ACC112 (cell line): ENCODE measurements around the gene ARFGEF2.

Source experiments
- H2AFZ ChIP-seq: fragments of 200-600 bp; sonication (generic); one replicate; pipeline ENCODE4 v1.6.0; 2017; ENCODE audit warnings: antibody characterized with exemption, low read length; ENCODE audit not compliant: unreplicated experiment
- H3K27ac ChIP-seq: fragments of 200-600 bp; sonication (generic); 2 replicates; pipeline ENCODE4 v1.5.1; 2014; ENCODE audit warnings: low read depth, mild to moderate bottlenecking, antibody characterized with exemption, low read length, moderate library complexity
- H3K27me3 ChIP-seq: fragments of 200-600 bp; sonication (generic); 2 replicates; pipeline ENCODE4 v1.6.1; 2014; ENCODE audit warnings: mild to moderate bottlenecking, antibody characterized with exemption, low read length, moderate library complexity, mixed read lengths; ENCODE audit not compliant: insufficient read depth
- H3K36me3 ChIP-seq: fragments of 200-600 bp; sonication (generic); 2 replicates; pipeline ENCODE4 v1.6.1; 2016; ENCODE audit warnings: mild to moderate bottlenecking, antibody characterized with exemption, low read length, moderate library complexity, mixed read lengths; ENCODE audit not compliant: insufficient read depth
- H3K4me1 ChIP-seq: fragments of 200-600 bp; sonication (generic); one replicate; pipeline ENCODE4 v1.6.1; 2016; ENCODE audit warnings: low read length, mixed read lengths; ENCODE audit not compliant: insufficient read depth, unreplicated experiment, control insufficient read depth
- H3K4me3 ChIP-seq: fragments of 200-600 bp; sonication (generic); 2 replicates; pipeline ENCODE4 v1.5.1; 2014; ENCODE audit warnings: mild to moderate bottlenecking, low read depth, low read length
- H3K79me2 ChIP-seq: fragments of 200-600 bp; sonication (generic); one replicate; pipeline ENCODE4 v1.6.0; 2016; ENCODE audit warnings: low read length; ENCODE audit not compliant: control insufficient read depth, unreplicated experiment, insufficient read depth

The ARFGEF2 gene

GRCh38 chr20:48921168-48921882 is at the start of gene ARFGEF2:
Gene ARFGEF2 (plus strand): TSS chr20:48921711. CDS start chr20:48921890, 179 bp downstream.
- Histone ChIP-seq H3K4me3 (peak within 1 kb of the TSS; percentile 79), H3K27me3 (no peaks in the 10 kb centered on the region), H2AFZ (peak within 1 kb of the TSS; percentile 93), H3K36me3 (no peaks in the 10 kb centered on the region), H3K27ac (peak within 1 kb of the TSS; percentile 81), H3K79me2 (peaks cover 49% of the 10 kb centered on the region), H3K4me1 (peaks cover 21% of the 10 kb centered on the region)

GRCh38 chr20:48875233-48875913 is 46.1 kb upstream of the ARFGEF2 start:
- Histone ChIP-seq H2AFZ (no peak overlapping the region), H3K4me1 (peaks cover 33% of the 10 kb centered on the region), H3K4me3 (no peak overlapping the region), H3K79me2 (no peaks in the 10 kb centered on the region), H3K36me3 (no peaks in the 10 kb centered on the region), H3K27me3 (no peaks in the 10 kb centered on the region), H3K27ac (no peak overlapping the region)

GRCh38 chr20:48875914-48876240 is 45.6 kb upstream of the ARFGEF2 start:
- no peak overlapping the region for H3K4me3 ChIP-seq
- H3K4me1 ChIP-seq: peaks cover 33% of the 10 kb centered on the region
- H3K79me2 ChIP-seq: no peaks in the 10 kb centered on the region
- peak overlapping the region; percentile 9 for H2AFZ ChIP-seq
- H3K27me3 ChIP-seq: no peaks in the 10 kb centered on the region
- H3K36me3 ChIP-seq: no peaks in the 10 kb centered on the region
- no peak overlapping the region for H3K27ac ChIP-seq

GRCh38 chr20:48877304-48877703 is 44.2 kb upstream of the ARFGEF2 start:
- Histone ChIP-seq H3K27ac (no peak overlapping the region), H3K36me3 (no peaks in the 10 kb centered on the region), H3K79me2 (no peaks in the 10 kb centered on the region), H2AFZ (no peak overlapping the region), H3K4me1 (peaks cover 33% of the 10 kb centered on the region), H3K27me3 (no peaks in the 10 kb centered on the region), H3K4me3 (no peak overlapping the region)

- no peak overlapping the region for H3K27ac ChIP-seq
- H3K27me3 ChIP-seq: no peaks in the 10 kb centered on the region
- no peaks in the 10 kb centered on the region for H3K79me2 ChIP-seq
These were observed 42.8 kb upstream of the ARFGEF2 start for GRCh38 chr20:48878534-48879248.

GRCh38 chr20:48879612-48880245 is 41.8 kb upstream of the ARFGEF2 start:
- no peak overlapping the region for H3K27ac ChIP-seq

More at GRCh38 chr20:48878534-48879248, 42.8 kb upstream of the ARFGEF2 start:
- peaks cover 27% of the 10 kb centered on the region for H3K4me1 ChIP-seq
- H3K4me3 ChIP-seq: no peak overlapping the region
- no peaks in the 10 kb centered on the region for H3K36me3 ChIP-seq
- H2AFZ ChIP-seq: no peak overlapping the region

GRCh38 chr20:48880331-48880730 is 41.2 kb upstream of the ARFGEF2 start:
- H3K79me2 ChIP-seq: no peaks in the 10 kb centered on the region
- peaks cover 25% of the 10 kb centered on the region for H3K4me1 ChIP-seq
- H3K36me3 ChIP-seq: no peaks in the 10 kb centered on the region
- no peak overlapping the region for H3K4me3 ChIP-seq
- no peak overlapping the region for H3K27ac ChIP-seq
- no peaks in the 10 kb centered on the region for H3K27me3 ChIP-seq
- H2AFZ ChIP-seq: peak overlapping the region; percentile 4

More at GRCh38 chr20:48879612-48880245, 41.8 kb upstream of the ARFGEF2 start:
- Histone ChIP-seq H3K4me1 (peaks cover 27% of the 10 kb centered on the region), H3K36me3 (no peaks in the 10 kb centered on the region), H2AFZ (peak overlapping the region; percentile 4), H3K27me3 (no peaks in the 10 kb centered on the region), H3K4me3 (no peak overlapping the region), H3K79me2 (no peaks in the 10 kb centered on the region)

- H3K27me3 ChIP-seq: no peaks in the 10 kb centered on the region
- no peak overlapping the region for H2AFZ ChIP-seq
- no peaks in the 10 kb centered on the region for H3K36me3 ChIP-seq
- H3K79me2 ChIP-seq: no peaks in the 10 kb centered on the region
- H3K27ac ChIP-seq: no peak overlapping the region
- peaks cover 17% of the 10 kb centered on the region for H3K4me1 ChIP-seq
- H3K4me3 ChIP-seq: no peak overlapping the region
These were observed 40.4 kb upstream of the ARFGEF2 start for GRCh38 chr20:48880981-48881657.

- no peaks in the 10 kb centered on the region for H3K27me3 ChIP-seq
- no peak overlapping the region for H2AFZ ChIP-seq
- no peak overlapping the region for H3K4me3 ChIP-seq
- no peak overlapping the region for H3K27ac ChIP-seq
- H3K36me3 ChIP-seq: no peaks in the 10 kb centered on the region
- H3K79me2 ChIP-seq: no peaks in the 10 kb centered on the region
- peaks cover 2% of the 10 kb centered on the region for H3K4me1 ChIP-seq
These were observed 36.3 kb upstream of the ARFGEF2 start for GRCh38 chr20:48885237-48885636.

GRCh38 chr20:48886194-48886593 is 35.3 kb upstream of the ARFGEF2 start:
- H3K4me3 ChIP-seq: no peak overlapping the region
- 0 out of 2 replicates have a peak, but pooled peaks cover 3% of the 10 kb centered on the region for H3K27me3 ChIP-seq
- H2AFZ ChIP-seq: no peak overlapping the region
- no peaks in the 10 kb centered on the region for H3K36me3 ChIP-seq
- no peaks in the 10 kb centered on the region for H3K79me2 ChIP-seq
- no peaks in the 10 kb centered on the region for H3K4me1 ChIP-seq
- H3K27ac ChIP-seq: no peak overlapping the region
